SK-N-SH (cell line): Measurements from ENCODE around the gene DPYSL4. TPM values are rescaled to one million over a fixed set of nuclear protein-coding genes. Genes with fewer than 3 reads are reported as not detected.

Experiments
- CTCF ChIA-PET: fragments of 300-600, 350-600 bp; formaldehyde crosslinking; extraction: SDS; loops from one replicate; lab custom pipeline; 2021; lab: Yijun Ruan, JAX
- POLR2A ChIA-PET: fragments of 350-600 bp; sonication (Branson Sonifier 250); formaldehyde crosslinking; extraction: SDS; loops from one replicate; lab custom pipeline; 2020; ENCODE audit warnings: antibody characterized with exemption, inconsistent platforms; lab: Yijun Ruan, JAX
- DNase-seq: peaks from one replicate; pipeline ENCODE4 v3.0.0; 2012
- H2AFZ ChIP-seq: fragments of 200-600 bp; sonication (generic); 2 replicates; pipeline ENCODE4 v1.8.1; 2016; ENCODE audit warnings: antibody characterized with exemption, mild to moderate bottlenecking, low read depth
- H3F3A ChIP-seq: fragments of 200-600 bp; sonication (generic); replicated peaks from 2 replicates; pipeline ENCODE3; 2016; ENCODE audit warnings: antibody characterized with exemption, mild to moderate bottlenecking; ENCODE audit not compliant: insufficient read depth
- H3K27ac ChIP-seq, 2 experiments: fragments of 200-500 bp in 1 of 2; fragments of 200-600 bp in 1 of 2; sonication (Bioruptor generic) in 1 of 2; sonication (generic), shearing (Covaris generic) in 1 of 2; 2 replicates each; pipeline versions ENCODE4 v1.5.1 to v1.6.1; 2014 to 2016; ENCODE audit warnings: low read depth in 2 of 2, inconsistent platforms in 1 of 2, low read length in 1 of 2, mild to moderate bottlenecking in 1 of 2, mixed read lengths in 1 of 2
- H3K27me3 ChIP-seq: fragments of 200-600 bp; sonication (generic), shearing (Covaris generic); 2 replicates; pipeline ENCODE4 v1.6.1; 2016; ENCODE audit warnings: mixed run types; ENCODE audit not compliant: insufficient read depth
- H3K36me3 ChIP-seq, 2 experiments: fragments of 200-500 bp in 1 of 2; fragments of 200-600 bp in 1 of 2; sonication (Bioruptor generic) in 1 of 2; sonication (generic) in 1 of 2; replicated peaks in 1 of 2; 2 replicates each; pipeline versions ENCODE3 to v1.5.1; 2014 to 2016; ENCODE audit warnings: low read length in 1 of 2, mild to moderate bottlenecking in 1 of 2; ENCODE audit not compliant: insufficient read depth in 2 of 2, control insufficient read depth in 1 of 2
- H3K4me1 ChIP-seq, 2 experiments: fragments of 200-500 bp in 1 of 2; fragments of 200-600 bp in 1 of 2; sonication (Bioruptor generic) in 1 of 2; sonication (generic), shearing (Covaris generic) in 1 of 2; 2 replicates each; pipeline versions ENCODE4 v1.5.1 to v1.6.1; 2014 to 2016; ENCODE audit warnings: low read depth in 1 of 2, low read length in 1 of 2, mixed run types in 1 of 2; ENCODE audit not compliant: insufficient read depth in 2 of 2, control insufficient read depth in 1 of 2
- H3K4me2 ChIP-seq: fragments of 200-600 bp; sonication (generic), shearing (Covaris generic); 2 replicates; pipeline ENCODE4 v1.6.1; 2017; ENCODE audit warnings: mixed run types
- H3K4me3 ChIP-seq, 2 experiments: fragments of 200-500 bp in 1 of 2; fragments of 200-600 bp in 1 of 2; sonication (Bioruptor generic) in 1 of 2; sonication (generic), shearing (Covaris generic) in 1 of 2; 2 replicates each; pipeline versions ENCODE4 v1.5.1 to v1.8.1; 2014 to 2016; ENCODE audit warnings: low read depth in 2 of 2, inconsistent platforms in 1 of 2, low read length in 1 of 2, mild to moderate bottlenecking in 1 of 2, mixed read lengths in 1 of 2, moderate library complexity in 1 of 2
- H3K79me2 ChIP-seq: fragments of 200-600 bp; sonication (generic); 2 replicates; pipeline ENCODE4 v1.8.1; 2017; ENCODE audit warnings: mild to moderate bottlenecking; ENCODE audit not compliant: insufficient read depth
- H3K9ac ChIP-seq: fragments of 200-600 bp; sonication (generic); 2 replicates; pipeline ENCODE4 v1.6.1; 2017; ENCODE audit warnings: mixed run types
- H3K9me2 ChIP-seq: fragments of 200-600 bp; sonication (generic); 2 replicates; pipeline ENCODE4 v1.6.1; 2017; ENCODE audit warnings: mixed run types
- H3K9me3 ChIP-seq: fragments of 200-600 bp; sonication (generic); 2 replicates; pipeline ENCODE4 v1.6.1; 2017; ENCODE audit warnings: mixed run types, mild to moderate bottlenecking, moderate library complexity
- H4K20me1 ChIP-seq: fragments of 200-600 bp; sonication (generic); 2 replicates; pipeline ENCODE4 v1.6.1; 2017; ENCODE audit warnings: mild to moderate bottlenecking, mixed run types; ENCODE audit not compliant: insufficient read depth
- CTCF ChIP-seq: fragments of 200-600 bp; sonication (generic); IDR thresholded peaks from 2 replicates; pipeline ENCODE4 v1.6.1; 2017; ENCODE audit warnings: antibody characterized with exemption, mild to moderate bottlenecking, moderate library complexity
- ELF1 ChIP-seq: IDR thresholded peaks from 2 replicates; pipeline ENCODE4 v1.4.0; 2012
- EP300 ChIP-seq, 2 experiments: IDR thresholded peaks; 2 replicates each; pipeline versions ENCODE4 v1.4.0 to v1.6.1; 2012; ENCODE audit warnings: borderline replicate concordance in 1 of 2, low read depth in 1 of 2, low read length in 1 of 2
- EZH2phosphoT487 ChIP-seq: fragments of 200-600 bp; sonication (generic); IDR thresholded peaks from 2 replicates; pipeline ENCODE4 v1.6.1; 2017; ENCODE audit warnings: low read depth, mixed run types, mild to moderate bottlenecking, antibody characterized with exemption, moderate library complexity, borderline replicate concordance
- FOSL2 ChIP-seq: IDR thresholded peaks from 2 replicates; pipeline ENCODE4 v1.4.0; 2012; ENCODE audit warnings: low read depth, mild to moderate bottlenecking, moderate library complexity, borderline replicate concordance
- GABPA ChIP-seq: IDR thresholded peaks from 2 replicates; pipeline ENCODE4 v1.4.0; 2012; ENCODE audit warnings: low read depth, mild to moderate bottlenecking
- JUND ChIP-seq: IDR thresholded peaks from 2 replicates; pipeline ENCODE4 v1.4.0; 2012
- MAX ChIP-seq: IDR thresholded peaks from 2 replicates; pipeline ENCODE4 v1.4.0; 2012; ENCODE audit warnings: low read depth
- MXI1 ChIP-seq: IDR thresholded peaks from 2 replicates; pipeline ENCODE4 v1.6.1; 2012; ENCODE audit warnings: mild to moderate bottlenecking, low read depth, low read length, improper control_type of control experiment
- NFIC ChIP-seq: IDR thresholded peaks from 2 replicates; pipeline ENCODE4 v1.4.0; 2012; ENCODE audit warnings: borderline replicate concordance
- PBX3 ChIP-seq: IDR thresholded peaks from 2 replicates; pipeline ENCODE4; 2012
- RAD21 ChIP-seq: IDR thresholded peaks from 2 replicates; pipeline ENCODE4 v1.6.1; 2012; ENCODE audit warnings: mild to moderate bottlenecking, low read length
- RFX5 ChIP-seq: IDR thresholded peaks from 2 replicates; pipeline ENCODE4 v1.6.1; 2012; ENCODE audit warnings: mild to moderate bottlenecking, improper control_type of control experiment, low read length
- SIN3A ChIP-seq: IDR thresholded peaks from 2 replicates; pipeline ENCODE4 v1.6.1; 2012; ENCODE audit warnings: low read depth, mild to moderate bottlenecking, low read length, moderate library complexity, borderline replicate concordance
- SMC3 ChIP-seq: IDR thresholded peaks from 2 replicates; pipeline ENCODE4 v1.6.1; 2012; ENCODE audit warnings: low read depth, low read length, improper control_type of control experiment
- TAF1 ChIP-seq: IDR thresholded peaks from 2 replicates; pipeline ENCODE4 v1.6.1; 2012; ENCODE audit warnings: low read depth, mild to moderate bottlenecking, low read length, moderate library complexity, borderline replicate concordance
- TCF12 ChIP-seq: IDR thresholded peaks from 2 replicates; pipeline ENCODE4 v1.4.0; 2012
- USF1 ChIP-seq: IDR thresholded peaks from 2 replicates; pipeline ENCODE4 v1.4.0; 2012; ENCODE audit warnings: low read depth, borderline replicate concordance
- YY1 ChIP-seq: IDR thresholded peaks from 2 replicates; pipeline ENCODE4 v1.4.0; 2012; ENCODE audit warnings: low read depth, mild to moderate bottlenecking
- ZBTB33 ChIP-seq: IDR thresholded peaks from 2 replicates; pipeline ENCODE4 v1.4.0; 2012; ENCODE audit warnings: low read depth, borderline replicate concordance
- WGBS: methylation state at CpG from one replicate; pipeline ENCODE4 v1.1.6; 2017; ENCODE audit warnings: low lambda C conversion rate; 5-methylcytosine and 5-hydroxymethylcytosine counted together
- polyA plus RNA-seq, 3 experiments: library from polyadenylated mRNA; depleted of rRNA; stranded (reverse); fragments of >200 nt; gene quantifications; 2 replicates each; pipeline ENCODE4 v1.2.3, GENCODE V29; 2012

Gene DPYSL4
- polyA plus RNA-seq, 1 of the 3 experiments (the other 2 are of a cell fraction) = 21.8 TPM

GRCh38 chr10:132189810-132190422 lies 3.2 kb downstream of the DPYSL4 start:
- CTCF ChIA-PET = no interaction called here
- Histone ChIP-seq H3K79me2 (peaks cover 16% of the 10 kb centered on the region; the same call in 1 of the 2 replicates), H3F3A (peaks cover 8% of the 10 kb centered on the region), H3K4me3 (no peak overlapping the region), H3K27ac (no peak overlapping the region; a peak in 1 of 4 replicates), H3K4me2 (no peak overlapping the region), H2AFZ (no peak overlapping the region), H4K20me1 (peaks cover 51% of the 10 kb centered on the region), H3K4me1 (peaks cover 0 to 26% of the 10 kb centered on the region in 2 experiments; a peak in 1 of 4 replicates), H3K36me3 (peaks cover 0 to 32% of the 10 kb centered on the region in 2 experiments), H3K9me2 (no peaks in the 10 kb centered on the region), H3K9me3 (no peaks in the 10 kb centered on the region), H3K9ac (no peak overlapping the region), H3K27me3 (no peaks in the 10 kb centered on the region)
- 90% methylated on average over 15 of the region's 17 CpGs for WGBS
- no peak for TF ChIP-seq USF1
- TF ChIP-seq PBX3 = no peak
- no peak for TF ChIP-seq RAD21
- no peak for TF ChIP-seq NFIC
- TF ChIP-seq SIN3A = no peak
- no peak for TF ChIP-seq TAF1
- TF ChIP-seq JUND = no peak
- TF ChIP-seq ZBTB33 = no peak
- no peak for TF ChIP-seq MAX
- no peak for TF ChIP-seq ELF1
- no peak for TF ChIP-seq RFX5
- no peak for TF ChIP-seq CTCF
- no peak for TF ChIP-seq MXI1
- TF ChIP-seq YY1 = no peak
- TF ChIP-seq FOSL2 = no peak
- TF ChIP-seq EP300 (IDR thresholded peaks at IDR 0.05; ENCODE audit: borderline replicate concordance in 1 of 2, low read depth in 1 of 2, low read length in 1 of 2) = no peak
- TF ChIP-seq EZH2phosphoT487 = no peak
- TF ChIP-seq TCF12 = no peak
- TF ChIP-seq GABPA = no peak
- TF ChIP-seq SMC3 = no peak
- POLR2A ChIA-PET = interaction anchor here (0.7 kb wide), 1 partner anchor 116 kb away, joined by 3 read pairs; no protein-coding TSS in a partner anchor
- DNase-seq = no peak
